ENCODE data around the gene SORCS1. TPM values are rescaled to one million over a fixed set of nuclear protein-coding genes. Genes with fewer than 3 reads are reported as not detected.

SORCS1 gene
- total and polyA plus RNA-seq, 4 donors, result 0.08 to 0.21 (median 0.09) TPM; not detected in 1

DNA sequence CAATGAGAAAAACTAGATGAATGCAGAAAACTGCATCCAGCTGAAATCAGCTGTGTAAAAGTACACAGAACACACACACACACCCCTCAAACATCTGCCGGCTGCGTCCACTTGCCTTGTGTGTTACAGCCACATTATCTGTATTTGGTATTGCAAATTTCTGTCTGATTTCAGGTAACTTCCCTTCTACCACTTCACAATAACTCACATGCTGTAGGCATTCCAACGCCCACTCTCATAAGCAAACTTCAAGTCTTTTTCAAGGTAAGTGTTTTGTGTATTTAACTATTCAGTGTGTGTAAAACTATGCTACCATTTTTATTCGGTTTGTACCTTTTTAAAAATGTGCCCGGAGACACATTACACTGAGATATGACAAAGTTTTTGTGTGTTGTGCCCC is 594.2 kb downstream of the SORCS1 start:
- 80% methylated on average over 5 of the region's 5 CpGs for WGBS
- TF ChIP-seq EGR1 (IDR thresholded peaks at IDR 0.05; ENCODE audit: low read depth in 2 of 2), result no peak
- TF ChIP-seq, protein P1, sequence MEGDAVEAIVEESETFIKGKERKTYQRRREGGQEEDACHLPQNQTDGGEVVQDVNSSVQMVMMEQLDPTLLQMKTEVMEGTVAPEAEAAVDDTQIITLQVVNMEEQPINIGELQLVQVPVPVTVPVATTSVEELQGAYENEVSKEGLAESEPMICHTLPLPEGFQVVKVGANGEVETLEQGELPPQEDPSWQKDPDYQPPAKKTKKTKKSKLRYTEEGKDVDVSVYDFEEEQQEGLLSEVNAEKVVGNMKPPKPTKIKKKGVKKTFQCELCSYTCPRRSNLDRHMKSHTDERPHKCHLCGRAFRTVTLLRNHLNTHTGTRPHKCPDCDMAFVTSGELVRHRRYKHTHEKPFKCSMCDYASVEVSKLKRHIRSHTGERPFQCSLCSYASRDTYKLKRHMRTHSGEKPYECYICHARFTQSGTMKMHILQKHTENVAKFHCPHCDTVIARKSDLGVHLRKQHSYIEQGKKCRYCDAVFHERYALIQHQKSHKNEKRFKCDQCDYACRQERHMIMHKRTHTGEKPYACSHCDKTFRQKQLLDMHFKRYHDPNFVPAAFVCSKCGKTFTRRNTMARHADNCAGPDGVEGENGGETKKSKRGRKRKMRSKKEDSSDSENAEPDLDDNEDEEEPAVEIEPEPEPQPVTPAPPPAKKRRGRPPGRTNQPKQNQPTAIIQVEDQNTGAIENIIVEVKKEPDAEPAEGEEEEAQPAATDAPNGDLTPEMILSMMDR (IDR thresholded peaks at IDR 0.05; ENCODE audit: low read depth, low read length, missing input control), result no peak
- no peak for TF ChIP-seq NR2F2 (IDR thresholded peaks at IDR 0.05)
- TF ChIP-seq SP1 (IDR thresholded peaks at IDR 0.05), result no peak
- TF ChIP-seq, protein P2, sequence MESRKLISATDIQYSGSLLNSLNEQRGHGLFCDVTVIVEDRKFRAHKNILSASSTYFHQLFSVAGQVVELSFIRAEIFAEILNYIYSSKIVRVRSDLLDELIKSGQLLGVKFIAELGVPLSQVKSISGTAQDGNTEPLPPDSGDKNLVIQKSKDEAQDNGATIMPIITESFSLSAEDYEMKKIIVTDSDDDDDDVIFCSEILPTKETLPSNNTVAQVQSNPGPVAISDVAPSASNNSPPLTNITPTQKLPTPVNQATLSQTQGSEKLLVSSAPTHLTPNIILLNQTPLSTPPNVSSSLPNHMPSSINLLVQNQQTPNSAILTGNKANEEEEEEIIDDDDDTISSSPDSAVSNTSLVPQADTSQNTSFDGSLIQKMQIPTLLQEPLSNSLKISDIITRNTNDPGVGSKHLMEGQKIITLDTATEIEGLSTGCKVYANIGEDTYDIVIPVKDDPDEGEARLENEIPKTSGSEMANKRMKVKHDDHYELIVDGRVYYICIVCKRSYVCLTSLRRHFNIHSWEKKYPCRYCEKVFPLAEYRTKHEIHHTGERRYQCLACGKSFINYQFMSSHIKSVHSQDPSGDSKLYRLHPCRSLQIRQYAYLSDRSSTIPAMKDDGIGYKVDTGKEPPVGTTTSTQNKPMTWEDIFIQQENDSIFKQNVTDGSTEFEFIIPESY (IDR thresholded peaks at IDR 0.05), result no peak
- TF ChIP-seq FOXA2 (IDR thresholded peaks at IDR 0.05), result no peak
- TF ChIP-seq GABPA (IDR thresholded peaks at IDR 0.05 in 1 of 2, conservative IDR thresholded peaks at IDR 0.05 in 1 of 2), result no peak
- TF ChIP-seq, protein P3, sequence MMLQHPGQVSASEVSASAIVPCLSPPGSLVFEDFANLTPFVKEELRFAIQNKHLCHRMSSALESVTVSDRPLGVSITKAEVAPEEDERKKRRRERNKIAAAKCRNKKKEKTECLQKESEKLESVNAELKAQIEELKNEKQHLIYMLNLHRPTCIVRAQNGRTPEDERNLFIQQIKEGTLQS (IDR thresholded peaks at IDR 0.05), result no peak
- no peak for TF ChIP-seq YY1 (IDR thresholded peaks at IDR 0.05)
- TF ChIP-seq RAD21 (IDR thresholded peaks at IDR 0.05), result no peak
- TF ChIP-seq, protein P4, sequence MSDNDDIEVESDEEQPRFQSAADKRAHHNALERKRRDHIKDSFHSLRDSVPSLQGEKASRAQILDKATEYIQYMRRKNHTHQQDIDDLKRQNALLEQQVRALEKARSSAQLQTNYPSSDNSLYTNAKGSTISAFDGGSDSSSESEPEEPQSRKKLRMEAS (IDR thresholded peaks at IDR 0.05), result no peak
- TF ChIP-seq HNF4A (conservative IDR thresholded peaks at IDR 0.05), result no peak
- TF ChIP-seq RXRA (IDR thresholded peaks at IDR 0.05), result no peak
- TF ChIP-seq JUND (IDR thresholded peaks at IDR 0.05), result no peak
- no peak for TF ChIP-seq FOXA1 (IDR thresholded peaks at IDR 0.05)
- TF ChIP-seq HNF4G (IDR thresholded peaks at IDR 0.05), result no peak
- TF ChIP-seq, protein P5, sequence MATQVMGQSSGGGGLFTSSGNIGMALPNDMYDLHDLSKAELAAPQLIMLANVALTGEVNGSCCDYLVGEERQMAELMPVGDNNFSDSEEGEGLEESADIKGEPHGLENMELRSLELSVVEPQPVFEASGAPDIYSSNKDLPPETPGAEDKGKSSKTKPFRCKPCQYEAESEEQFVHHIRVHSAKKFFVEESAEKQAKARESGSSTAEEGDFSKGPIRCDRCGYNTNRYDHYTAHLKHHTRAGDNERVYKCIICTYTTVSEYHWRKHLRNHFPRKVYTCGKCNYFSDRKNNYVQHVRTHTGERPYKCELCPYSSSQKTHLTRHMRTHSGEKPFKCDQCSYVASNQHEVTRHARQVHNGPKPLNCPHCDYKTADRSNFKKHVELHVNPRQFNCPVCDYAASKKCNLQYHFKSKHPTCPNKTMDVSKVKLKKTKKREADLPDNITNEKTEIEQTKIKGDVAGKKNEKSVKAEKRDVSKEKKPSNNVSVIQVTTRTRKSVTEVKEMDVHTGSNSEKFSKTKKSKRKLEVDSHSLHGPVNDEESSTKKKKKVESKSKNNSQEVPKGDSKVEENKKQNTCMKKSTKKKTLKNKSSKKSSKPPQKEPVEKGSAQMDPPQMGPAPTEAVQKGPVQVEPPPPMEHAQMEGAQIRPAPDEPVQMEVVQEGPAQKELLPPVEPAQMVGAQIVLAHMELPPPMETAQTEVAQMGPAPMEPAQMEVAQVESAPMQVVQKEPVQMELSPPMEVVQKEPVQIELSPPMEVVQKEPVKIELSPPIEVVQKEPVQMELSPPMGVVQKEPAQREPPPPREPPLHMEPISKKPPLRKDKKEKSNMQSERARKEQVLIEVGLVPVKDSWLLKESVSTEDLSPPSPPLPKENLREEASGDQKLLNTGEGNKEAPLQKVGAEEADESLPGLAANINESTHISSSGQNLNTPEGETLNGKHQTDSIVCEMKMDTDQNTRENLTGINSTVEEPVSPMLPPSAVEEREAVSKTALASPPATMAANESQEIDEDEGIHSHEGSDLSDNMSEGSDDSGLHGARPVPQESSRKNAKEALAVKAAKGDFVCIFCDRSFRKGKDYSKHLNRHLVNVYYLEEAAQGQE (IDR thresholded peaks at IDR 0.05), result no peak
- no peaks in the 10 kb centered on the region for H3K36me3 ChIP-seq (ENCODE audit: control insufficient read depth in 4 of 4, insufficient read depth in 3 of 4, low read depth in 1 of 4, low read length in 3 of 4)
- H3K4me3 ChIP-seq (ENCODE audit: low read depth in 1 of 3, low read length in 3 of 3), result no peak overlapping the region
- no peaks in the 10 kb centered on the region for H3K27me3 ChIP-seq (ENCODE audit: control insufficient read depth in 4 of 4, insufficient read depth in 4 of 4, low read length in 3 of 4)
- no peak overlapping the region for H3K27ac ChIP-seq (ENCODE audit: low read depth in 1 of 2, low read length in 2 of 2)
- H3K9ac ChIP-seq (ENCODE audit: low read depth in 1 of 2, low read length in 2 of 2), result no peak overlapping the region
- H3K9me3 ChIP-seq (ENCODE audit: control insufficient read depth in 4 of 4, low read length in 3 of 4), result no peaks in the 10 kb centered on the region
- DNase-seq (ENCODE audit: low spot score), result no peak
- peaks cover 0 to 5% (median 0%) of the 10 kb centered on the region in 4 donors for H3K4me1 ChIP-seq (ENCODE audit: control insufficient read depth in 4 of 4, insufficient read depth in 4 of 4, low read length in 3 of 4)
